ENCODE data around the gene INSR. TPM values are rescaled to one million over a fixed set of nuclear protein-coding genes. Genes with fewer than 3 reads are reported as not detected.

INSR gene
- total and polyA plus RNA-seq, 2 of the 8 experiments (the other 6 are each of a cell fraction or from before 2014, with no cell fraction given): 13.1 to 48.7 TPM

DNA sequence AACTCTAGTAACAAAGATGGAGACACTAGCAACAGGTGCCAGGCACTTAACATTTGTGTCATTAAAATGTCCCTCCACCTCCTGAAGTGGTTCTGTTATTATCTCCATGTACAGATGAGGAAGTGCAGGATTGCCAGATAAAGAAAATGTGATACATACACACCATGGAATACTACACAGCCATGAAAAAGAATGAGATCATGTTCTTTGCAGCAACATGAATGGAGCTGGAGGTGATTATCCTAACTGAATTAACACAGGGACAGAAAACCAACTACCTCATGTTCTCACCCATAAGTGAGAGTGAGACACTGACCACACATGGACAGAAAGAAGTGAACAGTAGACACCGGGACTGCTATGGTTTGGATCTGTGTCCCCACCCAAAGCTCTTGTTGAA lies 164.2 kb downstream of the INSR start:
- Histone ChIP-seq H4K8ac (ENCODE audit: extremely low read depth, insufficient read depth, low read length) (no peak overlapping the region), H4K91ac (replicated peaks; ENCODE audit: insufficient read length, low read length) (no peak overlapping the region), H2BK5ac (ENCODE audit: low read depth, low read length) (no peak overlapping the region), H3K4me3 (ENCODE audit: extremely low read depth in 1 of 4, insufficient read depth in 2 of 4, low read depth in 3 of 4, low read length in 4 of 4) (no peak overlapping the region), H3K14ac (ENCODE audit: insufficient read length) (no peak overlapping the region), H3K4ac (replicated peaks; ENCODE audit: insufficient read length, low read depth, low read length) (no peak overlapping the region), H2BK12ac (ENCODE audit: low read depth, low read length) (no peak overlapping the region), H3K79me1 (ENCODE audit: low read depth, low read length) (no peaks in the 10 kb centered on the region), H2BK120ac (replicated peaks; ENCODE audit: low read depth, low read length) (no peak overlapping the region), H4K5ac (ENCODE audit: insufficient read length, low read depth, low read length) (no peak overlapping the region), H2AFZ (ENCODE audit: low read length) (no peak overlapping the region), H3K79me2 (ENCODE audit: control insufficient read depth in 1 of 2, insufficient read depth in 2 of 2, low read length in 2 of 2) (no peaks in the 10 kb centered on the region), H4K20me1 (replicated peaks in 1 of 2; ENCODE audit: control insufficient read depth in 1 of 2, insufficient read depth in 2 of 2, low read length in 2 of 2) (no peaks in the 10 kb centered on the region), H3K9me3 (ENCODE audit: insufficient read depth in 2 of 2, low read depth in 1 of 2, low read length in 1 of 2) (peaks cover 7 to 12% of the 10 kb centered on the region in 2 experiments; a peak in 3 of 4 replicates), H3K23ac (ENCODE audit: insufficient read length) (no peak overlapping the region), H3K23me2 (ENCODE audit: low read depth, low read length) (no peaks in the 10 kb centered on the region), H3K4me1 (replicated peaks in 1 of 4; ENCODE audit: control insufficient read depth in 3 of 4, insufficient read depth in 4 of 4, low read length in 3 of 4) (no peaks in the 10 kb centered on the region), H3K4me2 (ENCODE audit: insufficient read depth in 1 of 2, low read depth in 2 of 2, low read length in 2 of 2) (no peak overlapping the region), H3K18ac (ENCODE audit: extremely low read depth, low read length) (no peak overlapping the region), H3K27me3 (replicated peaks in 1 of 4; ENCODE audit: control insufficient read depth in 3 of 4, extremely low read depth in 1 of 4, insufficient read depth in 3 of 4, low read length in 3 of 4) (no peaks in the 10 kb centered on the region), H2BK15ac (ENCODE audit: low read length) (no peak overlapping the region), H3K56ac (replicated peaks; ENCODE audit: insufficient read length, low read depth, low read length) (no peak overlapping the region), H3K36me3 (ENCODE audit: control insufficient read depth in 2 of 4, insufficient read depth in 4 of 4, low read length in 3 of 4) (peaks cover 6 to 37% (median 23%) of the 10 kb centered on the region in 4 experiments; a peak in 6 of 8 replicates), H2AK5ac (ENCODE audit: low read depth, low read length) (no peak overlapping the region), H2BK20ac (ENCODE audit: low read length) (no peak overlapping the region), H3K9ac (replicated peaks in 1 of 4; ENCODE audit: extremely low read depth in 1 of 4, low read depth in 3 of 4, low read length in 3 of 4) (no peak overlapping the region), H3K27ac (ENCODE audit: low read depth, low read length) (no peak overlapping the region)
- no peak for FAIRE-seq
- CTCF ChIA-PET (ENCODE audit: partially characterized antibody): no interaction called here
- POLR2A ChIA-PET (ENCODE audit: partially characterized antibody): no interaction called here
- no peak for DNase-seq (ENCODE audit: low read depth in 1 of 2, low spot score in 2 of 2)
- 92% methylated on average over 1 of the region's 1 CpG; no CpG with 5 or more reads in 1 of the 2 experiments for WGBS, 2 experiments (ENCODE audit: extremely low coverage in 1 of 2, insufficient coverage in 1 of 2, insufficient read length in 1 of 2, insufficient replicate concordance in 2 of 2, low coverage in 1 of 2, low lambda C conversion rate in 2 of 2, missing lambda C conversion rate in 1 of 2)
- no peak for TF ChIP-seq KDM5A (IDR thresholded peaks at IDR 0.05; ENCODE audit: low read length)
- no peak for TF ChIP-seq SUZ12 (IDR thresholded peaks at IDR 0.05; ENCODE audit: low read length)
- TF ChIP-seq E2F6 (IDR thresholded peaks at IDR 0.05): no peak
- no peak for TF ChIP-seq CTBP2 (IDR thresholded peaks at IDR 0.05; ENCODE audit: borderline replicate concordance, insufficient read depth, insufficient read length, low read length)
- TF ChIP-seq BACH1 (IDR thresholded peaks at IDR 0.05; ENCODE audit: low read length): no peak
- no peak for TF ChIP-seq BRCA1 (IDR thresholded peaks at IDR 0.05; ENCODE audit: low read depth, low read length)
- TF ChIP-seq EP300 (IDR thresholded peaks at IDR 0.05; ENCODE audit: borderline replicate concordance in 1 of 2, low read depth in 2 of 2, low read length in 2 of 2): no peak

Data from H1 (cell line).